NCI-H510A (cell line): ENCODE measurements around the gene CHST3.
"Not testable (repeated sequence)": the region's sequence is repeated elsewhere in the genome, so short reads cannot be mapped to it uniquely, and the experiment has no call there.

Experiments used
- DNase-seq: peaks from one replicate; lab custom pipeline; 2025; lab: John Stamatoyannopoulos, UW

Gene CHST3

GRCh38 chr10:72030762-72031543, 66.8 kb downstream of the CHST3 start:
- DNase-seq, result no peak

- DNase-seq, result no peak
Observed at GRCh38 chr10:72031706-72032105, 67.5 kb downstream of the CHST3 start.

DNA sequence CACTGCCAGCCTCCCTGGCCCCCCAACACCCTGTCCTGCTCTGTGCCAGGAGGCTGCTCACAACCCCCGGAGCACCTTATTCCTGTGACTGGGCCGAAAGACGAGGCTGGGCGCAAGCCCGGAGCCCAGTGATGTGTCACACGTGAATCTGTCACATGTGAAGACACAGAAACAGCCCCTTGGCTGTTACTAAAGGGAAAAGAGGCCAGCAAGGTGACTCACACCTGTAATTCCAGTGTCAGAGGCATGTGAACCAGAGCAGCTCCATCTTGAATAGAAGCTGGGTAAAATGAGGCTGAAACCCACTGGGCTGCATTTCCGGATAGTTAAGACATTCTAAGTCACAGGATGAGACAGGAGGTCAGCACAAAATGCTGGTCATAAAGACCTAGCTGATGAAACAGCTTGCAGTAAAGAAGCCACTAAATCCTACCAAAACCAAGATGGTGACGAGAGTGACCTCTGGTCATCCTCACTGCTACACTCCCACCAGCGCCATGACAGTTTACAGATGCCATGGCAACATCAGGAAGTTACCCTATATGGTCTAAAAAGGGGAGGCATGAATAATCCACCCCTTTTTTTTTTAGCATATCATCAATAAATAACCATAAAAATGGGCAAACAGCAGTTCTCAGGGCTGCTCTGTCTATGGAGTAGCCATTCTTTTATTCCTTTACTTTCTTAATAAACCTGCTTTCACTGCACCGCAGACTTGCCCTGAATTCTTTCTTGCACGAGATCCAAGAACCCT, 68.4 kb downstream of the CHST3 start:
- DNase-seq, result not testable (repeated sequence)

- no peak for DNase-seq
Observed at GRCh38 chr10:72034040-72034499, 69.9 kb downstream of the CHST3 start.

GRCh38 chr10:72034761-72035160, 70.6 kb downstream of the CHST3 start:
- DNase-seq, result no peak

DNA sequence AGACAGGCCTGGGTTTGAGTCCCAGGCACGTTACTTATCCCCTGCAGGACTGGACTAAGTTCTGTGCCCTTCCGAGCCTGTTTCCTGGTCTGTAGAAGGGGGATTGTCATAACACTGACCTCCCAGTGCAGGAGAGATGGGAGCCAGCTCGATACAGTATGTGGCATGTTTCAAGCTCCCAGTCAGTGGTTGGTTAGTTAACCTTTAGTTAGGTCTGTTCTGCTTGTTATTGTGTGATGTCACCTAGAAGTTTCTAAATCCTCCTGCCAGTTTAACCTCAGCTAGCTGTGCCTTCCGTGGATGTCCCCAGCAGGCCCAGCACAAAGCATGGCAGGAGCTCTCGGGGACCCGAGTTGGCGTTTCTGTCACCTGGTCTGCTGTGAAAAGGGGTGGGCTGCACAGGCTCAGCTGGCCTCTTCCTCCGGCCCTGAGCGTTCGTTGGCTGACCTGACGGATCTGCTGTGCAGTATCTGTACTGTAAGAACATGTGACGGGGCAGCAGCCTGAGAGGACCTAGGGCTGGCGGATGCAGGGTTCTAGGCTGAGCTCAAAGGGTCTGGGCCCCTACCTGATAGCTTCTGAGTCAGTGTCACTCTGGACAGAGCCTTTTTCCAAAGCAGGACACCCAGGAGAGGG, 71.2 kb downstream of the CHST3 start:
- DNase-seq, result no peak

DNA sequence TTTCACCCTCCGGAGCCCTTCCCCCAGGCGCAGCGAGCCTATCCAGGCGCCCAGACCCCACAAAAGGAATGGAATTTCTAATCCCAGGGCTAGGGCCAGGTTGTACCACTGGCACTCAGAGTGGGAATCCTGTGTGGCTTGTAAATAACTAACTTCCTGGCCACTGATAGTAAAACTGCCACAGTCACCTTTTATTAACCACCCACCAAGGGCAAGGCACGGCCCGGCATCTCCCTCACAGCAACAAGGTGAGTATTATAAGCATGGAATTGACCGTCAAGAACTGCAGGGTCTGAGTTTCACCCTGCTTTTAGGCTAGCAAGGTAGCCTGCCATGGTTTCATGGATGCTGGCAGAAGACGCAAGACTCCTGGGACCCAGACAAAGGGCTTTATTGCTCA, 73.1 kb downstream of the CHST3 start:
- no peak for DNase-seq

DNA sequence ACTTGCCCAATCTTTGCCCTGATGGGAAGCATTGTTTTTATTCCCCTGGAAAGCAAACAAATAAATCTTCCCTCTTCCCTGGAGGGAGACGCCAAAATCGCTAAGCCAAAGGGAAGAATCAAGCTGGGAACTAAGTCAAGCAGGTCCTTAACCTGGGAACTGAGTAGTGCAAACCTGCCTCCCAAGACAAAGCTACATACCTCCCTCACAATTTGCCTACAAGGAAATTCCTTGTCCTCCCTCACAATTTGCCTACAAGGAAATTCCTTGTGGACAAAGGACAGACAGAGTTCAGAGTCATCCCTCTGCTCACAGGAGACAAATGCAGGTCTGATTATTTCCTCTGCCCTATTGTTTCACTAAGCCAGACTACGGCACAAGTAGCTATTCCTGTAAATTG, 73.6 kb downstream of the CHST3 start:
- DNase-seq, result no peak

DNA sequence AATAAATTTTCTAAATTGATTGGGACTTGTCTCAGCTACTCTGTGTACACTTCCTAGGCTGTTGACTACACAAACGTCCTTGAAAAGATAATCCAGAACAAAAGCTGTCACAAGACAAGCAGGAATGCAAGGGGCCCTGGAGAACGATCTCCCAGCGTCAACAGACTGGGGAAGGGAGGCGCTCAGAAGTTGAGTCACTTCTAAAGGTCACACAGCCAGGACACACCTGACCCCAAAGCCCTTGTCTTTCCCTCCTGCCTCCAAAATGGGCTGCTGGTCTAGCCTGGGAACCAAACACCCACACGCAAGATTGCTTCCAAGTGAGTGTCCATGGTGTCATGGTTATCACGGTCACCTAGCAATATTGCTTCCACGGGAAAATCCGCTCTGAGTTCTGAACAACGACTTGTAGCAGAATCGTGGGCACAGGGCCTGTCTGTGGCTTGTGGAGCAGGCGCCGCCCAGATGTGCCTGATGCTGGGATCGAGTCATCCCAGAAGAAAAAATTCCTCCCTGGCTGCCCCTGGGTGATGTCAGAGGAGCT, 74.3 kb downstream of the CHST3 start:
- no peak for DNase-seq

- no peak for DNase-seq
Observed at GRCh38 chr10:72039377-72039776, 75.2 kb downstream of the CHST3 start.

DNA sequence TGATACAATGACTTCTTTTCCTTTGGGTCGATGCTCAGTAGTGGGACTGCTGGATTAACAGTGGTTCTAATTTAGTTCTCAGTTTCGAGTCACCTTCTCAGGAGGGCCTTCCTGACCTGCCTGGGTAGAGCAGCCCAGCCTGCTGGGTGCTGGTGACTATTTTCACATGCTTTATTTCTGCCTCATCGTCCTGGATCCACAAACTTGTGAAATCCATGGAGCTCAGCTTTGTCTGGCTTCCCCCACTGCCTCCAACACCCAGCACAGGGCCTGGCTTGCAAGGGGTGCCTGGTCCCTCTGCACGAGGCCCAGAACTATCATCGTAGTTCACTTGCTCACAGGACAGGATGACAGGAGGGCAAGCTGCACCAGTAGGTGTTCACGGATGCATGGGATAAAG, 77.3 kb downstream of the CHST3 start:
- no peak for DNase-seq

GRCh38 chr10:72043016-72043834, 79.0 kb downstream of the CHST3 start:
- DNase-seq, result no peak

- no peak for DNase-seq
Observed at GRCh38 chr10:72044417-72045041, 80.3 kb downstream of the CHST3 start.

GRCh38 chr10:72045586-72045985, 81.4 kb downstream of the CHST3 start:
- no peak for DNase-seq

DNA sequence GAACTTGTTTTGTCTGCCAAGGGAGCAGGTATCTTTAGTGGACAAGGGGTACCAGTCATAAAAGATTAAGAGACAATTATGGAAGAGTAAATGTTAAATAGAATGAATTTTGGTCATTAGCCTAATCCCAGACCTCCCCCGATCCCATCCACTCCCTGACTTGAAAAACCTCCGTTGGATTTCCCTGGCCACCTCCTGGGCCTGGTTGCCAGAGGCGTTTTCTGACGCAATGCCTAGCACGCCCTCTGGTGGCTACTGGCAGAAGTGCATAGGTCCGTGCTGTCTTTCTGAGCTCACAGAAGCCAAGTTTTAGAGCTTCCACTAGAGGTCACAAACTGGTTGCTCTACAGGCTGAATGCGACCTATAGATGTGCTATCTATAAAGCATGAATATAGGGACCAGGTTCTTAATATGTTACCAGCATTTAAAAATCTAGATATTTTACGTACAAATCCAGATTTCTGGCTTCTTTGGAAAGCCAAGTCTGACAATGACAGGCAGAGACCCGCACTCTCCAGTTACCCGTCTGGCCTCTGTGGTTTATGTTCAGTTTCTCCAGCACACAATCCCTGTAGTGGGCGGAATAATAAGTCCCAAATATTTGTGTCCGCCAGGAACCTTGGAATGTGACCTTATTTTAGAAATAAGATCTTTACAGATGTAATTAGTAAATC, 84.4 kb downstream of the CHST3 start:
- peak; percentile 50 for DNase-seq

GRCh38 chr10:72049472-72049871, 85.3 kb downstream of the CHST3 start:
- no peak for DNase-seq

DNA sequence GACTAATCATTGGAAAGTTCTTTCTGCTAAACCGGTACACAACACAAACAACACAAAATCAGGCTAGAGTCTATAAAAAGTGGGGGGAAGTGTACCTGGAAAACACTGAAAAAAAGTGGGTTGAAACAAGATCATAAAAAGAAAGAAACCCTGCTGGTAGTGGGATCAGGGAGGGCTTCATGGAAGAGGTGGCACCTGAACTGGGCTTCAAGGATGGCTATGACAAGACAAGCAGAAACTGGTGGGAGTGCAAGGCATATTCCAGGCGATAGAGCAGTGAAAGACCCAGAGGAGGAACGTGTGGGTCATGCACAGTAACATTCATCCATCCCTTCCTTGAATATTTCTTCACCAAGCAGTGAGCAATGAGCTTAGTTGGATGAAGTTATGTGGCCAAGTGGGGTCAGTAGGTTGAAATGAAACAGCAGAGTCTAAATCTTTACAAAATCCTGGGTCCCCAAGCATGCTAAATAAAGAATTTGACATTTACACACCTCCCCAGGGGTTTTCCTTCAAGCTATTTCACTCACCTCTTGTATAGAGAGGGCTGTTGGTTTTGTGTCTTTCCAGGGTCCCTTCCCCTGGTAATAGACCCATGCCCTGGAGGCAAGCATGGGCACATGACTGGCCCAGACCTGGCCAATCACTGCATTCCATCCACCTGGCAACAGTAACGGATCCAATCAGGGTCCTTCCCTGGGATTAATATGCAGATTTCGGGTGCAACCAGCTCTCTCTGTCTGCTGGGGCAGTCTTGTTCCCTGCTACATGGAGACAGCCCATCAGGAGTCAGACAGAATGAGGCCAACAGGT, 86.0 kb downstream of the CHST3 start:
- DNase-seq, result no peak

DNA sequence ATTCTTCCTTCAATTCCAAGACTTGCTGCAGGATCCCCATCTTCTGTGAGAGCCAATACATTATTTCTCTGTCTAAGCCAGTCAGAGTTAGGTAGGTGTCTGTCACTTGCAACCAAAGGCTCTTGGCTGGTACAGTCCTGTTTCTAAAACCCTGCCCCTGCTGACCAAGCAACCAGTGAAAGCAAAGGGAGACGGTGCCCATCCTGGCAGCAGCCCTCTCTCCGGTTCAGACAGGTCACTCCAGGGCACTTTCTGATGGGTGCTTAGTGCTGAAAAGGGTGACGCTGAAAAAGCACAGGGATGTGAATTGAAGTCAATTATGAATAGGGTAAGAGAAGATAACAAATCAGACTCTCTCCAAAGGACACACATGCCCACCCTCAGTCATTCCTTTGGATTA, 86.7 kb downstream of the CHST3 start:
- no peak for DNase-seq

- DNase-seq, result no peak
Observed at GRCh38 chr10:72053690-72054089, 89.5 kb downstream of the CHST3 start.

DNA sequence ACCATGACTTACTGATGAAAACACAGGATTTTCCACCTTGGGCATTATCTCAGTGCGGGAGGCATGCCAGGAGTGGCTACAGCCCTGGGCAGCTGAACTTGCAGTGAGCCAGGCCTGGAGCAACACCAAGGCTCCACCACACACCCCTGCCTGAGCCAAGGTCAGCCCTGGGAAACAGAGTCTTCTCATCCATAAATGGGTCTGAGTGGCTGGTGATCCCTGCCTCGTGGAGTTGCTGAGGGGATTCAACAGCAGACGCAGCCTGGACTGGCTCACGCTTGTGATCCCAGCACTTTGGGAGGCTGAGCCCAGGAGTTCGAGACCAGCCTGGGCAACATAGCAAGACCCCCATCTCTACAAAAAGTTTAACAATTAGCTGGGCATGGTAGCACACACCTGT, 91.9 kb downstream of the CHST3 start:
- no peak for DNase-seq
